CD4-positive, alpha-beta T cell (primary cell): Measurements from ENCODE around the gene WNK2. TPM values are rescaled to one million over a fixed set of nuclear protein-coding genes. Genes with fewer than 3 reads are reported as not detected.
A peak's percentile ranks its signal among the peaks of the same experiment; 100 is the strongest.
"Not testable (repeated sequence)": the region's sequence is repeated elsewhere in the genome, so short reads cannot be mapped to it uniquely, and the experiment has no call there.

ENCODE experiments used
- ATAC-seq: fragments of 200-7000 bp; cut with Tn5 transposase; one replicate; pipeline ENCODE4 v1.10.0; 2022; ENCODE audit warnings: mild to moderate bottlenecking; ENCODE audit not compliant: poor library complexity
- CTCF ChIA-PET: fragments of 350-600 bp; sonication (Branson Sonifier 250); formaldehyde crosslinking; loops from one replicate; lab custom pipeline; 2021; ENCODE audit warnings: antibody characterized with exemption, inconsistent platforms; lab: Charles Lee
- POLR2A ChIA-PET: fragments of 350-600 bp; sonication (Branson Sonifier 250); formaldehyde crosslinking; loops from one replicate; lab custom pipeline; 2021; ENCODE audit warnings: antibody characterized with exemption, inconsistent platforms; lab: Charles Lee
- DNase-seq, 14 experiments: peaks; one replicate each; pipeline ENCODE4 v3.0.0-alpha.2; 2013 to 2020; ENCODE audit warnings: mixed read lengths in 2 of 14
- H3K27ac ChIP-seq, 2 donors: one replicate each; pipeline versions ENCODE4 v1.5.1 to v1.7.0; 2013; ENCODE audit warnings: low read length in 2 of 2, low read depth in 1 of 2, mild to moderate bottlenecking in 1 of 2
- H3K27me3 ChIP-seq, 2 experiments: 1 replicate in 1 of 2; 2 replicates in 1 of 2; pipeline versions ENCODE4 v1.6.1 to v1.7.0; 2013; ENCODE audit warnings: low read length in 2 of 2, control low read depth in 1 of 2, mild to moderate bottlenecking in 1 of 2, moderate library complexity in 1 of 2; ENCODE audit not compliant: insufficient read depth in 2 of 2, control insufficient read depth in 1 of 2
- H3K36me3 ChIP-seq: one replicate; pipeline ENCODE4 v1.6.1; 2013; ENCODE audit warnings: low read length, control low read depth; ENCODE audit not compliant: insufficient read depth
- H3K4me1 ChIP-seq: one replicate; pipeline ENCODE4 v1.6.1; 2013; ENCODE audit warnings: low read length, control low read depth; ENCODE audit not compliant: insufficient read depth
- H3K4me3 ChIP-seq: one replicate; pipeline ENCODE4 v1.5.1; 2013; ENCODE audit warnings: mild to moderate bottlenecking, low read length, moderate library complexity
- H3K9me3 ChIP-seq, 2 experiments: 1 replicate in 1 of 2; 2 replicates in 1 of 2; pipeline versions ENCODE4 v1.6.1 to v1.7.0; 2013; ENCODE audit warnings: low read length in 2 of 2, mild to moderate bottlenecking in 2 of 2, control low read depth in 1 of 2, moderate library complexity in 1 of 2; ENCODE audit not compliant: control insufficient read depth in 1 of 2, insufficient read depth in 1 of 2
- H3K27ac Mint-ChIP-seq: one replicate; pipeline ENCODE4 v1.8.0; 2020; ENCODE audit warnings: mixed read lengths
- H3K27me3 Mint-ChIP-seq: one replicate; pipeline ENCODE4 v1.8.0; 2021; ENCODE audit warnings: mixed read lengths
- H3K36me3 Mint-ChIP-seq: one replicate; pipeline ENCODE4 v1.8.0; 2021; ENCODE audit warnings: low read depth, mixed read lengths
- H3K4me1 Mint-ChIP-seq: one replicate; pipeline ENCODE4 v1.8.0; 2021; ENCODE audit warnings: low read depth, mixed read lengths
- H3K4me3 Mint-ChIP-seq: one replicate; pipeline ENCODE4 v1.8.0; 2020; ENCODE audit warnings: mild to moderate bottlenecking, mixed read lengths
- H3K9me3 Mint-ChIP-seq: one replicate; pipeline ENCODE4 v1.8.0; 2020; ENCODE audit warnings: mixed read lengths
- CTCF ChIP-seq: fragments of 200-600 bp; IDR thresholded peaks from one replicate; pipeline ENCODE4 v1.8.0; 2022; ENCODE audit warnings: antibody characterized with exemption, mild to moderate bottlenecking
- intact Hi-C, 2 experiments: fragments of 100-400 bp; cut with DNase I in 1 of 2; cut with micrococcal nuclease in 1 of 2; formaldehyde crosslinking; loops; one replicate each; pipeline versions ENCODE4 v1.15.1 to v1.9.0; 2023 to 2025; cut with DNase I, micrococcal nuclease
- total RNA-seq, 174 experiments: library from RNA in 2 of 174; stranded (reverse) in 2 of 174; gene quantifications; one replicate each; pipeline ENCODE4 v1.2.3 and lab custom pipeline; 2021 to 2026

Gene WNK2
- total RNA-seq, 2 experiments from 2014 or later = 0.19 to 0.22 TPM

GRCh38 chr9:93343663-93344062 lies 159.7 kb downstream of the WNK2 start:
- no peaks in the 10 kb centered on the region for H3K36me3 Mint-ChIP-seq
- Histone ChIP-seq H3K36me3 (no peaks in the 10 kb centered on the region), H3K9me3 (peaks cover 4 to 10% of the 10 kb centered on the region in 2 experiments), H3K4me1 (peaks cover 9% of the 10 kb centered on the region), H3K27me3 (peaks cover 21 to 24% of the 10 kb centered on the region in 2 experiments), H3K27ac (no peak overlapping the region), H3K4me3 (no peak overlapping the region)
- DNase-seq = no peak
- CTCF ChIA-PET = interaction anchor here (0.5 kb wide), 1 partner anchor 14 kb away, joined by 3 read pairs; no protein-coding TSS in a partner anchor
- H3K9me3 Mint-ChIP-seq = no peaks in the 10 kb centered on the region
- no peak for TF ChIP-seq CTCF
- intact Hi-C loops = no loop called here
- H3K27me3 Mint-ChIP-seq = peaks cover 65% of the 10 kb centered on the region
- ATAC-seq = no peak
- H3K27ac Mint-ChIP-seq = no peak overlapping the region
- no peak overlapping the region for H3K4me3 Mint-ChIP-seq
- POLR2A ChIA-PET = no interaction called here
- peaks cover 5% of the 10 kb centered on the region for H3K4me1 Mint-ChIP-seq

GRCh38 chr9:93345643-93346230 lies 161.8 kb downstream of the WNK2 start:
- H3K27ac ChIP-seq = no peak overlapping the region
- intact Hi-C loops = no loop called here
- peaks cover 9% of the 10 kb centered on the region for H3K4me1 ChIP-seq
- H3K4me3 ChIP-seq = no peak overlapping the region
- POLR2A ChIA-PET = no interaction called here
- peaks cover 21 to 23% of the 10 kb centered on the region in 2 experiments for H3K27me3 ChIP-seq
- Mint-ChIP-seq H3K9me3 (no peaks in the 10 kb centered on the region), H3K27ac (no peak overlapping the region), H3K27me3 (peaks cover 72% of the 10 kb centered on the region), H3K4me3 (no peak overlapping the region), H3K4me1 (peaks cover 5% of the 10 kb centered on the region), H3K36me3 (no peaks in the 10 kb centered on the region)
- CTCF ChIA-PET = no interaction called here
- no peak for ATAC-seq
- DNase-seq = no peak
- no peak for TF ChIP-seq CTCF
- H3K36me3 ChIP-seq = no peaks in the 10 kb centered on the region
- peaks cover 0 to 8% of the 10 kb centered on the region in 2 experiments for H3K9me3 ChIP-seq

- H3K36me3 Mint-ChIP-seq = no peaks in the 10 kb centered on the region
- peaks cover 9% of the 10 kb centered on the region for H3K4me1 ChIP-seq
- TF ChIP-seq CTCF = no peak
- peak overlapping the region; percentile 62 for H3K4me3 Mint-ChIP-seq
- H3K36me3 ChIP-seq = no peaks in the 10 kb centered on the region
- CTCF ChIA-PET = no interaction called here
- peaks cover 0 to 8% of the 10 kb centered on the region in 2 experiments for H3K9me3 ChIP-seq
- H3K27me3 Mint-ChIP-seq = peaks cover 67% of the 10 kb centered on the region
- ATAC-seq (no peak), DNase-seq (peak in 1 of 14 experiments; percentile 19)
- intact Hi-C loops = no loop called here
- no peak overlapping the region for H3K27ac ChIP-seq
- POLR2A ChIA-PET = no interaction called here
- H3K4me3 ChIP-seq = no peak overlapping the region
- H3K9me3 Mint-ChIP-seq = no peaks in the 10 kb centered on the region
- no peak overlapping the region for H3K27ac Mint-ChIP-seq
- peaks cover 21 to 22% of the 10 kb centered on the region in 2 experiments for H3K27me3 ChIP-seq
- H3K4me1 Mint-ChIP-seq = peaks cover 5% of the 10 kb centered on the region
Observed at GRCh38 chr9:93346231-93347112, 162.5 kb downstream of the WNK2 start.

GRCh38 chr9:93347371-93347975 lies 163.5 kb downstream of the WNK2 start:
- H3K9me3 Mint-ChIP-seq, H3K4me1 ChIP-seq, H3K4me3 Mint-ChIP-seq, H3K27ac ChIP-seq, H3K4me3 ChIP-seq, POLR2A ChIA-PET, DNase-seq, H3K27ac Mint-ChIP-seq, H3K36me3 Mint-ChIP-seq, H3K4me1 Mint-ChIP-seq, CTCF ChIA-PET, H3K36me3 ChIP-seq, H3K9me3 ChIP-seq, ATAC-seq, intact Hi-C loops: not testable (repeated sequence)
- peaks cover 62% of the 10 kb centered on the region for H3K27me3 Mint-ChIP-seq
- H3K27me3 ChIP-seq = peaks cover 21 to 22% of the 10 kb centered on the region in 2 experiments
